HepG2 (cell line): Measurements from ENCODE around the gene DOCK9. TPM values are rescaled to one million over a fixed set of nuclear protein-coding genes. Genes with fewer than 3 reads are reported as not detected.

Source experiments
- CBX2 ChIP-seq, 2 experiments: fragments of 200-600 bp in 1 of 2; sonication (generic); formaldehyde crosslinking in 1 of 2; IDR thresholded peaks; 2 replicates each; pipeline versions ENCODE4 v1.7.0 to v1.8.1; 2018 to 2022; ENCODE audit warnings: low read depth in 2 of 2, low read length in 1 of 2, mild to moderate bottlenecking in 1 of 2, missing genetic modification reagents in 1 of 2
- CENPT ChIP-seq: sonication (generic); formaldehyde crosslinking; IDR thresholded peaks from 2 replicates; pipeline ENCODE4 v1.8.0; 2022; ENCODE audit warnings: low read depth, mild to moderate bottlenecking, moderate library complexity, missing genetic modification reagents
- GTF3A ChIP-seq: sonication (generic); formaldehyde crosslinking; conservative IDR thresholded peaks from 2 replicates; pipeline ENCODE4 v1.4.0; 2020; ENCODE audit warnings: mild to moderate bottlenecking, missing genetic modification reagents
- HHEX ChIP-seq: IDR thresholded peaks from 2 replicates; pipeline ENCODE4 v1.6.1; 2016; ENCODE audit warnings: control low read depth
- HMGA1 ChIP-seq: sonication (generic); formaldehyde crosslinking; conservative IDR thresholded peaks from 2 replicates; pipeline ENCODE4 v1.4.0; 2020; ENCODE audit warnings: missing genetic modification reagents
- IKZF1 ChIP-seq: fragments of 450-650 bp; IDR thresholded peaks from 2 replicates; pipeline ENCODE4 v1.7.1; 2016
- MBNL3 ChIP-seq: fragments of 250-450 bp; sonication (Bioruptor Pico); conservative IDR thresholded peaks from 2 replicates; pipeline ENCODE4 v1.8.0; 2022; ENCODE audit warnings: mild to moderate bottlenecking, inconsistent platforms
- MTA3 ChIP-seq: sonication (generic); formaldehyde crosslinking; IDR thresholded peaks from 2 replicates; pipeline ENCODE4 v1.4.0; 2020; ENCODE audit warnings: missing genetic modification reagents
- NCOA2 ChIP-seq: sonication (generic); formaldehyde crosslinking; IDR thresholded peaks from 2 replicates; pipeline ENCODE4 v1.8.0; 2022; ENCODE audit warnings: inconsistent platforms
- RARG ChIP-seq: sonication (generic); formaldehyde crosslinking; IDR thresholded peaks from 2 replicates; pipeline ENCODE4 v1.4.0; 2020; ENCODE audit warnings: low read depth, mild to moderate bottlenecking, missing genetic modification reagents
- RXRA ChIP-seq: sonication (generic); formaldehyde crosslinking; IDR thresholded peaks from 2 replicates; pipeline ENCODE4 v1.5.1; 2020; ENCODE audit warnings: missing genetic modification reagents
- ZBTB25 ChIP-seq: IDR thresholded peaks from 2 replicates; pipeline ENCODE4 v1.6.1; 2018; ENCODE audit warnings: missing genetic modification reagents
- ZFP62 ChIP-seq: sonication (generic); formaldehyde crosslinking; IDR thresholded peaks from 2 replicates; pipeline ENCODE4 v1.4.0; 2020; ENCODE audit warnings: missing genetic modification reagents
- ZNF17 ChIP-seq: sonication (generic); formaldehyde crosslinking; IDR thresholded peaks from 2 replicates; pipeline ENCODE4 v1.5.0; 2020; ENCODE audit warnings: mild to moderate bottlenecking, missing genetic modification reagents
- ZNF282 ChIP-seq: fragments of 450-650 bp; IDR thresholded peaks from 2 replicates; pipeline ENCODE4 v1.6.1; 2018; ENCODE audit not compliant: partially characterized antibody
- ZNF292 ChIP-seq: sonication (generic); formaldehyde crosslinking; IDR thresholded peaks from 2 replicates; pipeline ENCODE4 v1.8.1; 2022; ENCODE audit warnings: mild to moderate bottlenecking, low read depth, missing genetic modification reagents, borderline replicate concordance
- ZNF460 ChIP-seq: sonication (generic); formaldehyde crosslinking; IDR thresholded peaks from 2 replicates; pipeline ENCODE4 v1.5.1; 2020; ENCODE audit warnings: missing genetic modification reagents, mild to moderate bottlenecking, borderline replicate concordance
- ZNF558 ChIP-seq: sonication (generic); formaldehyde crosslinking; IDR thresholded peaks from 2 replicates; pipeline ENCODE4 v1.9.0; 2022; ENCODE audit warnings: mild to moderate bottlenecking, missing genetic modification reagents, borderline replicate concordance
- ZNF703 ChIP-seq: sonication (generic); formaldehyde crosslinking; IDR thresholded peaks from 2 replicates; pipeline ENCODE4 v1.5.1; 2020; ENCODE audit warnings: missing genetic modification reagents, mild to moderate bottlenecking, moderate library complexity, borderline replicate concordance
- polyA plus RNA-seq, 8 experiments: library from polyadenylated mRNA; depleted of rRNA in 3 of 8; stranded (reverse) in 7 of 8; unstranded in 1 of 8; fragments of >200 nt; fragmentation: Illumina TruSeq in 4 of 8; extraction: Trizol in 4 of 8; gene quantifications; 2 replicates each; pipeline versions ENCODE4 v1.2.1 to v1.2.3, GENCODE V29; 2011 to 2016; ENCODE audit warnings: low read depth in 4 of 8, missing spikeins in 1 of 8, mixed read lengths in 1 of 8; ENCODE audit not compliant: insufficient read depth in 1 of 8
- total RNA-seq, 5 experiments: library from RNA; depleted of rRNA; stranded (reverse); fragments of >200 nt; fragmentation: Illumina TruSeq; extraction: Trizol; gene quantifications; 2 replicates each; pipeline ENCODE4 v1.2.3, GENCODE V29; 2016; ENCODE audit warnings: low read depth in 1 of 5
- TF ChIP-seq, protein P1 (sequence below): sonication (generic); formaldehyde crosslinking; IDR thresholded peaks from 2 replicates; pipeline ENCODE4 v1.4.0; 2020; ENCODE audit warnings: missing genetic modification reagents, borderline replicate concordance
- TF ChIP-seq, protein P2 (sequence below): sonication (generic); formaldehyde crosslinking; IDR thresholded peaks from 2 replicates; pipeline ENCODE4 v1.5.0; 2020; ENCODE audit warnings: mild to moderate bottlenecking, missing genetic modification reagents, moderate library complexity
- TF ChIP-seq, protein P3 (sequence below): sonication (generic); formaldehyde crosslinking; IDR thresholded peaks from 2 replicates; pipeline ENCODE4 v1.4.0; 2020; ENCODE audit warnings: missing genetic modification reagents; ENCODE audit errors: not compliant biosample characterization
- TF ChIP-seq, protein P4 (sequence below): sonication (generic); formaldehyde crosslinking; IDR thresholded peaks from 2 replicates; pipeline ENCODE4 v1.8.0; 2022; ENCODE audit warnings: mild to moderate bottlenecking, missing genetic modification reagents; ENCODE audit not compliant: insufficient replicate concordance

The DOCK9 gene
- total and polyA plus RNA-seq, 2 of the 13 experiments (the other 11 are each of a cell fraction or from before 2014, with no cell fraction given) = 0.44 to 0.97 TPM

DNA sequence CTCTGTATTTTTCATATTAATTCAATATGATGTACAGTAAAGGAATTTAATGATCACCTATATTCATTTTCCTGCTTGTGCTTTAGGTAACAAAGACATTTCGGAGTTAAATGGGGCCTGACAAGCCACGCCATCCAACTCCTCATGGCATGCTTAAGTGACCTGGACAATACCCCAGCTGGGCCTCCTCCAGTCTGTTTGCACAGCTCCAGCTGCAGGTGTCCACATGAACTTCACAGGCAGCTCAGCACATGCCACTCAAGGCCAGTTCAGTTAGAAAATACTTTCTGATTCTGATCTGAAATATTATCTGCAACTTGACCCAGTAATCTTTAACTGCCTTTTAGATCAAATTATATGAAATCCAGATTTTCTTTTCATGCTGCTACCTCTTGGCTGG, 135.8 kb downstream of the DOCK9 start (continued):
- TF ChIP-seq, protein P1, sequence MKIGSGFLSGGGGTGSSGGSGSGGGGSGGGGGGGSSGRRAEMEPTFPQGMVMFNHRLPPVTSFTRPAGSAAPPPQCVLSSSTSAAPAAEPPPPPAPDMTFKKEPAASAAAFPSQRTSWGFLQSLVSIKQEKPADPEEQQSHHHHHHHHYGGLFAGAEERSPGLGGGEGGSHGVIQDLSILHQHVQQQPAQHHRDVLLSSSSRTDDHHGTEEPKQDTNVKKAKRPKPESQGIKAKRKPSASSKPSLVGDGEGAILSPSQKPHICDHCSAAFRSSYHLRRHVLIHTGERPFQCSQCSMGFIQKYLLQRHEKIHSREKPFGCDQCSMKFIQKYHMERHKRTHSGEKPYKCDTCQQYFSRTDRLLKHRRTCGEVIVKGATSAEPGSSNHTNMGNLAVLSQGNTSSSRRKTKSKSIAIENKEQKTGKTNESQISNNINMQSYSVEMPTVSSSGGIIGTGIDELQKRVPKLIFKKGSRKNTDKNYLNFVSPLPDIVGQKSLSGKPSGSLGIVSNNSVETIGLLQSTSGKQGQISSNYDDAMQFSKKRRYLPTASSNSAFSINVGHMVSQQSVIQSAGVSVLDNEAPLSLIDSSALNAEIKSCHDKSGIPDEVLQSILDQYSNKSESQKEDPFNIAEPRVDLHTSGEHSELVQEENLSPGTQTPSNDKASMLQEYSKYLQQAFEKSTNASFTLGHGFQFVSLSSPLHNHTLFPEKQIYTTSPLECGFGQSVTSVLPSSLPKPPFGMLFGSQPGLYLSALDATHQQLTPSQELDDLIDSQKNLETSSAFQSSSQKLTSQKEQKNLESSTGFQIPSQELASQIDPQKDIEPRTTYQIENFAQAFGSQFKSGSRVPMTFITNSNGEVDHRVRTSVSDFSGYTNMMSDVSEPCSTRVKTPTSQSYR = no peak
- TF ChIP-seq RXRA (CRISPR knock-in tag) (peak; percentile 39; the same call in 1 of the 2 replicates), MTA3 (CRISPR knock-in tag) (no peak), RARG (no peak), HMGA1 (CRISPR knock-in tag) (no peak), CENPT (CRISPR knock-in tag) (no peak), HHEX (no peak), ZNF282 (no peak), ZNF17 (CRISPR knock-in tag) (no peak), ZNF292 (CRISPR knock-in tag) (no peak), ZFP62 (CRISPR knock-in tag) (no peak), GTF3A (no peak), ZNF558 (no peak), CBX2 (IDR thresholded peaks at IDR 0.05; ENCODE audit: low read depth, low read length) (no peak), CBX2 (CRISPR knock-in tag; IDR thresholded peaks at IDR 0.05; ENCODE audit: low read depth) (no peak), ZNF703 (CRISPR knock-in tag) (no peak), ZNF460 (no peak), IKZF1 (no peak), ZBTB25 (CRISPR knock-in tag) (no peak), NCOA2 (CRISPR knock-in tag) (no peak), MBNL3 (CRISPR knock-in tag) (no peak)
- TF ChIP-seq, protein P2, sequence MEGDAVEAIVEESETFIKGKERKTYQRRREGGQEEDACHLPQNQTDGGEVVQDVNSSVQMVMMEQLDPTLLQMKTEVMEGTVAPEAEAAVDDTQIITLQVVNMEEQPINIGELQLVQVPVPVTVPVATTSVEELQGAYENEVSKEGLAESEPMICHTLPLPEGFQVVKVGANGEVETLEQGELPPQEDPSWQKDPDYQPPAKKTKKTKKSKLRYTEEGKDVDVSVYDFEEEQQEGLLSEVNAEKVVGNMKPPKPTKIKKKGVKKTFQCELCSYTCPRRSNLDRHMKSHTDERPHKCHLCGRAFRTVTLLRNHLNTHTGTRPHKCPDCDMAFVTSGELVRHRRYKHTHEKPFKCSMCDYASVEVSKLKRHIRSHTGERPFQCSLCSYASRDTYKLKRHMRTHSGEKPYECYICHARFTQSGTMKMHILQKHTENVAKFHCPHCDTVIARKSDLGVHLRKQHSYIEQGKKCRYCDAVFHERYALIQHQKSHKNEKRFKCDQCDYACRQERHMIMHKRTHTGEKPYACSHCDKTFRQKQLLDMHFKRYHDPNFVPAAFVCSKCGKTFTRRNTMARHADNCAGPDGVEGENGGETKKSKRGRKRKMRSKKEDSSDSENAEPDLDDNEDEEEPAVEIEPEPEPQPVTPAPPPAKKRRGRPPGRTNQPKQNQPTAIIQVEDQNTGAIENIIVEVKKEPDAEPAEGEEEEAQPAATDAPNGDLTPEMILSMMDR = no peak
- TF ChIP-seq, protein P3, sequence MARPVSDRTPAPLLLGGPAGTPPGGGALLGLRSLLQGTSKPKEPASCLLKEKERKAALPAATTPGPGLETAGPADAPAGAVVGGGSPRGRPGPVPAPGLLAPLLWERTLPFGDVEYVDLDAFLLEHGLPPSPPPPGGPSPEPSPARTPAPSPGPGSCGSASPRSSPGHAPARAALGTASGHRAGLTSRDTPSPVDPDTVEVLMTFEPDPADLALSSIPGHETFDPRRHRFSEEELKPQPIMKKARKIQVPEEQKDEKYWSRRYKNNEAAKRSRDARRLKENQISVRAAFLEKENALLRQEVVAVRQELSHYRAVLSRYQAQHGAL (CRISPR knock-in tag) = no peak
- TF ChIP-seq, protein P4, sequence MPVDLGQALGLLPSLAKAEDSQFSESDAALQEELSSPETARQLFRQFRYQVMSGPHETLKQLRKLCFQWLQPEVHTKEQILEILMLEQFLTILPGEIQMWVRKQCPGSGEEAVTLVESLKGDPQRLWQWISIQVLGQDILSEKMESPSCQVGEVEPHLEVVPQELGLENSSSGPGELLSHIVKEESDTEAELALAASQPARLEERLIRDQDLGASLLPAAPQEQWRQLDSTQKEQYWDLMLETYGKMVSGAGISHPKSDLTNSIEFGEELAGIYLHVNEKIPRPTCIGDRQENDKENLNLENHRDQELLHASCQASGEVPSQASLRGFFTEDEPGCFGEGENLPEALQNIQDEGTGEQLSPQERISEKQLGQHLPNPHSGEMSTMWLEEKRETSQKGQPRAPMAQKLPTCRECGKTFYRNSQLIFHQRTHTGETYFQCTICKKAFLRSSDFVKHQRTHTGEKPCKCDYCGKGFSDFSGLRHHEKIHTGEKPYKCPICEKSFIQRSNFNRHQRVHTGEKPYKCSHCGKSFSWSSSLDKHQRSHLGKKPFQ = no peak
